Activated CD4-positive, CD25-positive, alpha-beta regulatory T cell (primary cell): ENCODE results near the gene PPM1A.

Experiments used
- DNase-seq, 4 experiments: peaks; one replicate each; lab custom pipeline; 2025; lab: John Stamatoyannopoulos, UW

PPM1A gene

GRCh38 chr14:60323199-60323896 lies 74.3 kb downstream of the PPM1A start:
- DNase-seq, result no peak

DNA sequence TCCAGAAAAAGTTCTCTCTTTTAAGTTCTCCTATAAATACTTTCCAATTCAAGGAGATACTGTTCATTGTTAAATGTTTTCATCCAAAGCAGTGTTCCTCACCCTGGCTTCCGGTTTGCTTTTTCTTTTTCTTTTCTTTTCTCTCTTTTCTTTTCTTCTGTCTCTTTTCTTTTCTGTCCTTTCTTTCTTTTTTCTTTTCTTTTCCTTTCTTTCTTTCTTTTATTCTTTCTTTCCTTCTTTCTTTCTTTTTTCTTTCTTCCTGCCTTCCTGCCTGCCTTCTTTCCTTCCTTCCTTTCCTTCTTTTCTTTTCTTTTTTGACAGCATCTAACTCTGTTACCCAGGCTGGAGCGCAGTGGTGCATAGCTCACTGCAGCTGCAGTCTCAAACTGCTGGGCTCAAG lies 75.8 kb downstream of the PPM1A start:
- DNase-seq, result no peak

DNA sequence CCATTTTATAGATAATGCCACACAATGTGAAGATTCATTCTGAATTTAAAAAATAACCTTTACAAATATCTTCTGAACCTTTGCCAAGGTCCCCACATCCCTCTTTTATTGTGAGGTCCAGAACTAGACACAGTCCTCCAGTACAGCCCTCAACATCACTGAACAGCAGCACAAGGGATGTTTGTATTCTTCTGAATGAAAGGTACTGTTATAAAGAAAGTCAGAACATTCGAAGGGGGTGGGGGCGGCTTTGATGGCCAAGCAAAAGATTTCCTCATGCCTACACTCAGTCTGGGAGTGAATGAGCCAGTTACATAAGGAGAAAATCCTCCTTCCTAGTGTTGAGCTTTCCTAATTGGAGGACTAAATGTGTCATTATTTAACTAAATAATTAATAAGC lies 77.3 kb downstream of the PPM1A start:
- no peak for DNase-seq

- peak in 2 of 4 experiments; percentile 2 to 5 for DNase-seq
These were observed 78.7 kb downstream of the PPM1A start for GRCh38 chr14:60327447-60328331.

DNA sequence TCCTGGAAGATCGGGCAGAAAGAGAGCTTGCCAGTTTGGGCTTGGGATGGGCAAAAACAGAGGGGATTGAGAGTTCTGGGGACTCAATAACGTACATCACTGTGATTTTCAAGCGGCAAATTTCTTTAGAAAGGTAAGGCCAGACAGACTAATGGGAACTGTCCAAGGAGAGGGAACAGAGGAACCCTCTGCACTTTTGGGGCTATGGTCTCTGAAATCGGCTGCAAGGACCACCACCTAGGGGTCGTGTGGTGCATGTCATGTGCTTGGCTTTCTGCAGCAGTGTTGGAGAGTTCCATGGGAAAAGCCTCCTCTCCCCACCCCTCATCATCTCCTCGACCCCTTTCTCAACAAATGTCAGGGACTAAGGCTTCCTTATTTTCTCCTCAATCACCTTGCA lies 79.6 kb downstream of the PPM1A start:
- no peak for DNase-seq

GRCh38 chr14:60329274-60329673 lies 80.3 kb downstream of the PPM1A start:
- no peak for DNase-seq

DNA sequence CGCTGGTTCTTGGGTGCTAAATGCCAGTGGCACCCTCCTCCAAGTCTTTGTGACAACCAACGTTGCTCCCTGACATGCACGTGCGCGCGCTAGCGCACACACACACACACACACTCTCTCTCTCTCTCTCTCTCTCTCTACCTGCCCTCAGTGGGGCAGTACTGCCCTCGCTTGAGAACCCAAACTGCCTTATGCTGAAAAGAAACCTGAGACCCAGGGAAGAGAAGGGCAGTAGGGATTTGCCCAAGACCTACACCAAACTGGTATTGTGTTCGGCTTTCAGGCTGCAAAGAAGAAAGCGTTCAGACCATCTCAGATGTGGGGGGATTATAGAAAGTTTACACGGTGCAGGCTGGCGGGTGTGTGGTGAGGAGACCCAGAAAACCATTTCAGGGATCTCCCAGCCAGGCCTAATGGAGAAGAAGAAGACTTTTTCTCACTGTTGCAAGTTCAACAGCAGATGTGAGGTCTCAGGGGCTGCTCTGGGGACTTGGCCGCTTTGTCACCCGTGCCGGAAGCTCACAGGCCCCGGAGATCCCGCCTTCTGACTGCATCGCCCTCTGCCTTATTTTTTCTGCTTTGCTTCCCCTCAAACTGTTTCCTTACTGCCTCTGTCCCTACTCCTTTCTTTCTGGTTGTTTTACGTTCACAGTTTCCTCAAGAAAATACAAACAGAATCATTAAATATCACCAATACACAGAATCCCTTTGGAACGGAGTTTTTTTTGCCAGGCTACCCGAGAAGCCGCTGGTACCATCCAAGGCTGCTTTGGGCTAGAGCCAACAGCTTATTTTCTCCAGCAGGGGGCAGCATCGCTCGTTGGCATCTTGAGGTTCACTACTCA lies 82.4 kb downstream of the PPM1A start:
- peak; percentile 42 to 59 (median 54) for DNase-seq

DNA sequence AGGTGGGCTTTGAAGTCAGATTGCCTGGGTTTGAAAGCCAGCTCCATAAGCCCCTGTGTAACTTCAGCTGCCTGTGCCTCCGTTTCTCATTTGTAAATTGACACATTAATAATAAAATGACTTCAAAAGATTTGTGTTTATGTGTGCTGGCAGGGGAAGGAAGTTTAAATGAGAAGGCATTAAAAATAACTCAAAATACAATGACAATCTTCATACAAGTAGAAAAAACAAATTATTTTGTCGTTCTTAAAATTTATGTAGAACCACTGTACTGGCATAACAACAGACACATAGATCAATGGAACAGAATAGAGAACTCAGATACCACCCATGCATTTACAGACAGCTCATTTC lies 83.0 kb downstream of the PPM1A start:
- no peak for DNase-seq

GRCh38 chr14:60332869-60333268 lies 83.8 kb downstream of the PPM1A start:
- DNase-seq, result no peak

- DNase-seq, result no peak
These were observed 90.5 kb downstream of the PPM1A start for GRCh38 chr14:60339571-60339970.

DNA sequence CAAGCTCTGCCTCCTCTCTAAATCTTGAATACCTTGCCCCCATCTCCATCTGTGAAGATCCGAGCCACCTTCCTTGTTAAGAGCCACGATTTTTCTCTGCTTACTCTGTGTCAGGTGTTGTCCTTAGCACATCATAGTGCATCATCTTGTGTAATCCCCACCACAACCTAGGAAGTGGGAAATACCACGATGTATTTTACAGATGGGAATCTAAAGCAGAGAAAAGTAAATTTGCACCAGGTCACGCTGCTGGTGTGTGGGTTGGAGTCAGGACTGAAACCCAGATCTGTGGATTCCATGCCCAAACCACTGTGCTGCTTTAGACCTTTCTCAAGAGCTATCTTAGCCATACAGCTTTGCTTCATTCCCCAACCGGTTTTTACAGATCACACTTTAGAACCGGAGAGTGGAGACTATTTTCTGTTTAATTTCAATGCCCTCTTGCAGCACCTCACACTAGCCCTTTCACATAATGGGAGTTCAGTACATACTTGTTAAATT lies 94.6 kb downstream of the PPM1A start:
- no peak for DNase-seq

DNA sequence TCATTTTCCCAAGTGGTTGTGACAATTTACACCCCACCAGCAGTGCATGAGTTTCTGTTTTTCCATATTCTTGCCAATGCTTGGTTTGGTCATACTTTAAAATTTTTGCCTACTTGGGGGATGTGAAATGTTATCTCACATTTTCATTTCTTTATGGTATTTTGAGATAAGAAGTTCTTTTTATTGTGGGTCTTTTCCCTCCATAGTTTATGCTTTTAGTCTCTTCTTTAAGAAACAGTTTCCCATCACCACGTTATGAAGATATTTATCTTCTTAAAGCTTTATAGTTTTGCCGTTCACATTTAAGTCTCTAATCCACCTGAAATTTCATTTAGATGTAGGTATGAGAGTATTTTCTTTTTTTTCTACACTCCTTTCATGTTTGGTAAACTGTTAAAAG lies 95.7 kb downstream of the PPM1A start:
- no peak for DNase-seq

- DNase-seq, result no peak
These were observed 97.7 kb downstream of the PPM1A start for GRCh38 chr14:60346706-60347105.

DNA sequence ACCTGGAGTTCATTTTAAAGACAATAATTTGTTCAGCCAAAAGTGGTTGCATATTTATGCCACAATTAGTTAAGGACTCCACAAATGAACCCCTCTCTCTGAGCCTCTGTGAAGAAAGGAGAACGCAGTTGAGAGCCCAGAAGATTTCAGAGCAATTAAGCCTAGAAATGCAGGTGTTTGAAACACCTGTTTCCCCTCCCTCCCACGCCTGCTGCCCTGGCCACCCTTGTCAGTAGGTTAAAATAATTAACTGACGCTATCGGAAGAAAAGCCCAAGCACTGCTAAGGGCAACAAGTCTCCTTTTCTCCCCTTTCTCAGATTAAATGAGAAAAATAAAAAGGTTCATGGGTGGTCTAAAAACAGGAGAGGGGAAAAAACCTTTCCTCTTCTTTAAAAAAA lies 99.2 kb downstream of the PPM1A start:
- DNase-seq, result no peak
